HL-60 (cell line): ENCODE results near the gene IL1RAPL1.

ENCODE experiments used
- CTCF ChIP-seq: IDR thresholded peaks from one replicate; pipeline ENCODE4 v1.5.1; 2011; ENCODE audit warnings: low read length, control low read depth, inconsistent platforms; ENCODE audit not compliant: insufficient read depth
- POLR2AphosphoS5 ChIP-seq: IDR thresholded peaks from 2 replicates; pipeline ENCODE4 v1.6.1; 2012; ENCODE audit warnings: low read depth

GRCh38 chrX:29040160-29040559 lies 452.9 kb downstream of the IL1RAPL1 start:
- TF ChIP-seq CTCF (no peak), POLR2AphosphoS5 (no peak)
